IMR-90 (cell line): ENCODE measurements around the gene RAB18.

Experiments
- BHLHE40 ChIP-seq: fragments of 150-350 bp; IDR thresholded peaks from 2 replicates; pipeline ENCODE4 v1.6.1; 2016; ENCODE audit warnings: mild to moderate bottlenecking, low read depth, low read length
- MAZ ChIP-seq: IDR thresholded peaks from 2 replicates; pipeline ENCODE4 v1.6.1; 2012; ENCODE audit warnings: low read depth, mild to moderate bottlenecking, low read length, improper control_type of control experiment, moderate library complexity, borderline replicate concordance
- MXI1 ChIP-seq: IDR thresholded peaks from 2 replicates; pipeline ENCODE4 v1.6.1; 2012; ENCODE audit warnings: low read depth, mild to moderate bottlenecking, low read length, moderate library complexity, borderline replicate concordance
- SMC3 ChIP-seq: fragments of 150-350 bp; IDR thresholded peaks from 2 replicates; pipeline ENCODE4 v1.6.1; 2016; ENCODE audit warnings: low read depth, mild to moderate bottlenecking, antibody characterized with exemption, low read length, moderate library complexity
- TF ChIP-seq, protein P1 (sequence below): conservative IDR thresholded peaks from 2 replicates; pipeline ENCODE4 v1.5.1; 2012; ENCODE audit warnings: mild to moderate bottlenecking, low read depth, low read length, improper control_type of control experiment
- TF ChIP-seq, protein P2 (sequence below): fragments of 150-350 bp; IDR thresholded peaks from 2 replicates; pipeline ENCODE4 v1.6.1; 2017; ENCODE audit warnings: mild to moderate bottlenecking, antibody characterized with exemption, low read length, low read depth

DNA sequence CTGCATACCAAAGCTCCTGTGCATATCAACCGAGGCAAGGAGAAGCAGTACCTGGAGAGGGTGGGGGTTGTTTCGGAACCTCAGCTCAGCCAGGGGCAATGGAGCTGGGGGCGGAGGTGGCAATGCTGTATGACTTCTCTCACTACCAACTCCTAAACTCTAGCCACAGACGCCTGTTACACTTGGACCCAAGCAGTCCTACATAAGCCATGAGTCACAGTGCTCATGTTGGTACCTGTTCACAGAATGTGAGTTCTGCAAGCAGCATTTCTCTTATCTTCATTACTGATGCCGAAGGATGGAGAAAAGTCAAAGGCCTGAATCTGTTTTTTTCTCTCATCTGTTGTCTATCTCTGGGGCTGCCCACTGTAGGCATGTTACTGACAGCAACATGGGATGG lies 3.2 kb upstream of the RAB18 start:
- TF ChIP-seq SMC3 (no peak), BHLHE40 (no peak), MAZ (no peak), MXI1 (no peak)
- TF ChIP-seq, protein P1, sequence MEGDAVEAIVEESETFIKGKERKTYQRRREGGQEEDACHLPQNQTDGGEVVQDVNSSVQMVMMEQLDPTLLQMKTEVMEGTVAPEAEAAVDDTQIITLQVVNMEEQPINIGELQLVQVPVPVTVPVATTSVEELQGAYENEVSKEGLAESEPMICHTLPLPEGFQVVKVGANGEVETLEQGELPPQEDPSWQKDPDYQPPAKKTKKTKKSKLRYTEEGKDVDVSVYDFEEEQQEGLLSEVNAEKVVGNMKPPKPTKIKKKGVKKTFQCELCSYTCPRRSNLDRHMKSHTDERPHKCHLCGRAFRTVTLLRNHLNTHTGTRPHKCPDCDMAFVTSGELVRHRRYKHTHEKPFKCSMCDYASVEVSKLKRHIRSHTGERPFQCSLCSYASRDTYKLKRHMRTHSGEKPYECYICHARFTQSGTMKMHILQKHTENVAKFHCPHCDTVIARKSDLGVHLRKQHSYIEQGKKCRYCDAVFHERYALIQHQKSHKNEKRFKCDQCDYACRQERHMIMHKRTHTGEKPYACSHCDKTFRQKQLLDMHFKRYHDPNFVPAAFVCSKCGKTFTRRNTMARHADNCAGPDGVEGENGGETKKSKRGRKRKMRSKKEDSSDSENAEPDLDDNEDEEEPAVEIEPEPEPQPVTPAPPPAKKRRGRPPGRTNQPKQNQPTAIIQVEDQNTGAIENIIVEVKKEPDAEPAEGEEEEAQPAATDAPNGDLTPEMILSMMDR = no peak
- TF ChIP-seq, protein P2, sequence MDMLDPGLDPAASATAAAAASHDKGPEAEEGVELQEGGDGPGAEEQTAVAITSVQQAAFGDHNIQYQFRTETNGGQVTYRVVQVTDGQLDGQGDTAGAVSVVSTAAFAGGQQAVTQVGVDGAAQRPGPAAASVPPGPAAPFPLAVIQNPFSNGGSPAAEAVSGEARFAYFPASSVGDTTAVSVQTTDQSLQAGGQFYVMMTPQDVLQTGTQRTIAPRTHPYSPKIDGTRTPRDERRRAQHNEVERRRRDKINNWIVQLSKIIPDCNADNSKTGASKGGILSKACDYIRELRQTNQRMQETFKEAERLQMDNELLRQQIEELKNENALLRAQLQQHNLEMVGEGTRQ = no peak
